Measurements from ENCODE around the gene SIAH3.

SIAH3 gene

GRCh38 chr13:45834411-45834994 lies 17.1 kb downstream of the SIAH3 start:
- DNase-seq (ENCODE audit: low read depth): no peak
- no peak overlapping the region for H3K4me3 ChIP-seq (ENCODE audit: low read depth, low read length)
- TF ChIP-seq CTCF (conservative IDR thresholded peaks at IDR 0.05; ENCODE audit: low read depth, low read length): no peak

- TF ChIP-seq CTCF (conservative IDR thresholded peaks at IDR 0.05; ENCODE audit: low read depth, low read length): no peak
Measured at GRCh38 chr13:45833663-45834375, 17.7 kb downstream of the SIAH3 start.

GRCh38 chr13:45833242-45833641 lies 18.3 kb downstream of the SIAH3 start:
- H3K4me3 ChIP-seq (ENCODE audit: low read depth, low read length): no peak overlapping the region
- no peak for TF ChIP-seq CTCF (conservative IDR thresholded peaks at IDR 0.05; ENCODE audit: low read depth, low read length)
- DNase-seq (ENCODE audit: low read depth): no peak

More at GRCh38 chr13:45833663-45834375, 17.7 kb downstream of the SIAH3 start:
- no peak overlapping the region for H3K4me3 ChIP-seq (ENCODE audit: low read depth, low read length)
- peak; percentile 15 for DNase-seq (ENCODE audit: low read depth)

- TF ChIP-seq CTCF (conservative IDR thresholded peaks at IDR 0.05; ENCODE audit: low read depth, low read length): no peak
- DNase-seq (ENCODE audit: low read depth): no peak
- no peak overlapping the region for H3K4me3 ChIP-seq (ENCODE audit: low read depth, low read length)
Measured at GRCh38 chr13:45831851-45832250, 19.7 kb downstream of the SIAH3 start.

- no peak for TF ChIP-seq CTCF (conservative IDR thresholded peaks at IDR 0.05; ENCODE audit: low read depth, low read length)
- no peak for DNase-seq (ENCODE audit: low read depth)
- H3K4me3 ChIP-seq (ENCODE audit: low read depth, low read length): no peak overlapping the region
Measured at GRCh38 chr13:45830121-45830520, 21.4 kb downstream of the SIAH3 start.

GRCh38 chr13:45828256-45828968 lies 23.1 kb downstream of the SIAH3 start:
- H3K4me3 ChIP-seq (ENCODE audit: low read depth, low read length): no peak overlapping the region
- DNase-seq (ENCODE audit: low read depth): no peak
- no peak for TF ChIP-seq CTCF (conservative IDR thresholded peaks at IDR 0.05; ENCODE audit: low read depth, low read length)
